ENCODE measurements around the gene NSFL1C. TPM values are rescaled to one million over a fixed set of nuclear protein-coding genes. Genes with fewer than 3 reads are reported as not detected.
A peak's percentile ranks its signal among the peaks of the same experiment; 100 is the strongest.

The NSFL1C gene
- total and polyA plus RNA-seq, 9 of the 15 experiments (the other 6 are each of a cell fraction or from before 2014, with no cell fraction given): 20.8 to 119 (median 47.0) TPM

DNA sequence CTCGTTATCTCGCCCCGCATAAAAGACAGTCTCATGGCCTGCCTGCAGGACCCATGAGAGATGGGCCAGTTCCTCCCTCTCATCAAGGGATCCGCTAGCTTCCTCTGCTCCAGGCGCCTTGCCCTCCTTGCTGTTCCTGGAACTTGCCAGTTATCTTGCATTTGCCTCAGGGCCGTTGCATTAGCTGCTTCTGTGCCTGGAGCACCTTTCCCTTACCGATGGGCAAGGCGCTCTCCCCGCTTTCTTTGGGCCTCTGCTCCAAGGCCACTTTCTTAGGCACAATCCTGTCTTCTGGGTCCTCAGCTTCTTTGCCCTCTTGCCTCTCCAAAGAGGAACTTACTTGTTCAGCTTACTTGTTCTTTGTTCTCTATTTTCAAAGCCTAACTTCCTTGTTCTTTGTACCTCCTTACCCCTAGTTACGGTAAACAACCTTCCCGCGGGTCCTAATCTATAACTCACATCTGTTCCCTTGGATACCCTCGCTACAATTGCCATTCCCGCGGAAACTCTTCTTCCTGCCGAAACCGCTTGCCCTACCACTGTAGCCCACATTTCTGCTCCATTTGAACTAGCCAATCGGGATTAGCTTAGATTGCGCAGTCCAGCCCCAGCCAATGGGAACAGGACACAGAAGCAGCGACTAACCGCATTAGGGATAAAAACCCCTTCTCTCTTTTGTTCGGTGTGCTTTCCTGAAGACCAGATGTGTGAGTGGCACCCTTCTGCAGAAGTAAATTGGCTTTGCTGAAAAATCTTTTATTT, 887 bp upstream of the NSFL1C start (continued):
- TF ChIP-seq, protein P1, sequence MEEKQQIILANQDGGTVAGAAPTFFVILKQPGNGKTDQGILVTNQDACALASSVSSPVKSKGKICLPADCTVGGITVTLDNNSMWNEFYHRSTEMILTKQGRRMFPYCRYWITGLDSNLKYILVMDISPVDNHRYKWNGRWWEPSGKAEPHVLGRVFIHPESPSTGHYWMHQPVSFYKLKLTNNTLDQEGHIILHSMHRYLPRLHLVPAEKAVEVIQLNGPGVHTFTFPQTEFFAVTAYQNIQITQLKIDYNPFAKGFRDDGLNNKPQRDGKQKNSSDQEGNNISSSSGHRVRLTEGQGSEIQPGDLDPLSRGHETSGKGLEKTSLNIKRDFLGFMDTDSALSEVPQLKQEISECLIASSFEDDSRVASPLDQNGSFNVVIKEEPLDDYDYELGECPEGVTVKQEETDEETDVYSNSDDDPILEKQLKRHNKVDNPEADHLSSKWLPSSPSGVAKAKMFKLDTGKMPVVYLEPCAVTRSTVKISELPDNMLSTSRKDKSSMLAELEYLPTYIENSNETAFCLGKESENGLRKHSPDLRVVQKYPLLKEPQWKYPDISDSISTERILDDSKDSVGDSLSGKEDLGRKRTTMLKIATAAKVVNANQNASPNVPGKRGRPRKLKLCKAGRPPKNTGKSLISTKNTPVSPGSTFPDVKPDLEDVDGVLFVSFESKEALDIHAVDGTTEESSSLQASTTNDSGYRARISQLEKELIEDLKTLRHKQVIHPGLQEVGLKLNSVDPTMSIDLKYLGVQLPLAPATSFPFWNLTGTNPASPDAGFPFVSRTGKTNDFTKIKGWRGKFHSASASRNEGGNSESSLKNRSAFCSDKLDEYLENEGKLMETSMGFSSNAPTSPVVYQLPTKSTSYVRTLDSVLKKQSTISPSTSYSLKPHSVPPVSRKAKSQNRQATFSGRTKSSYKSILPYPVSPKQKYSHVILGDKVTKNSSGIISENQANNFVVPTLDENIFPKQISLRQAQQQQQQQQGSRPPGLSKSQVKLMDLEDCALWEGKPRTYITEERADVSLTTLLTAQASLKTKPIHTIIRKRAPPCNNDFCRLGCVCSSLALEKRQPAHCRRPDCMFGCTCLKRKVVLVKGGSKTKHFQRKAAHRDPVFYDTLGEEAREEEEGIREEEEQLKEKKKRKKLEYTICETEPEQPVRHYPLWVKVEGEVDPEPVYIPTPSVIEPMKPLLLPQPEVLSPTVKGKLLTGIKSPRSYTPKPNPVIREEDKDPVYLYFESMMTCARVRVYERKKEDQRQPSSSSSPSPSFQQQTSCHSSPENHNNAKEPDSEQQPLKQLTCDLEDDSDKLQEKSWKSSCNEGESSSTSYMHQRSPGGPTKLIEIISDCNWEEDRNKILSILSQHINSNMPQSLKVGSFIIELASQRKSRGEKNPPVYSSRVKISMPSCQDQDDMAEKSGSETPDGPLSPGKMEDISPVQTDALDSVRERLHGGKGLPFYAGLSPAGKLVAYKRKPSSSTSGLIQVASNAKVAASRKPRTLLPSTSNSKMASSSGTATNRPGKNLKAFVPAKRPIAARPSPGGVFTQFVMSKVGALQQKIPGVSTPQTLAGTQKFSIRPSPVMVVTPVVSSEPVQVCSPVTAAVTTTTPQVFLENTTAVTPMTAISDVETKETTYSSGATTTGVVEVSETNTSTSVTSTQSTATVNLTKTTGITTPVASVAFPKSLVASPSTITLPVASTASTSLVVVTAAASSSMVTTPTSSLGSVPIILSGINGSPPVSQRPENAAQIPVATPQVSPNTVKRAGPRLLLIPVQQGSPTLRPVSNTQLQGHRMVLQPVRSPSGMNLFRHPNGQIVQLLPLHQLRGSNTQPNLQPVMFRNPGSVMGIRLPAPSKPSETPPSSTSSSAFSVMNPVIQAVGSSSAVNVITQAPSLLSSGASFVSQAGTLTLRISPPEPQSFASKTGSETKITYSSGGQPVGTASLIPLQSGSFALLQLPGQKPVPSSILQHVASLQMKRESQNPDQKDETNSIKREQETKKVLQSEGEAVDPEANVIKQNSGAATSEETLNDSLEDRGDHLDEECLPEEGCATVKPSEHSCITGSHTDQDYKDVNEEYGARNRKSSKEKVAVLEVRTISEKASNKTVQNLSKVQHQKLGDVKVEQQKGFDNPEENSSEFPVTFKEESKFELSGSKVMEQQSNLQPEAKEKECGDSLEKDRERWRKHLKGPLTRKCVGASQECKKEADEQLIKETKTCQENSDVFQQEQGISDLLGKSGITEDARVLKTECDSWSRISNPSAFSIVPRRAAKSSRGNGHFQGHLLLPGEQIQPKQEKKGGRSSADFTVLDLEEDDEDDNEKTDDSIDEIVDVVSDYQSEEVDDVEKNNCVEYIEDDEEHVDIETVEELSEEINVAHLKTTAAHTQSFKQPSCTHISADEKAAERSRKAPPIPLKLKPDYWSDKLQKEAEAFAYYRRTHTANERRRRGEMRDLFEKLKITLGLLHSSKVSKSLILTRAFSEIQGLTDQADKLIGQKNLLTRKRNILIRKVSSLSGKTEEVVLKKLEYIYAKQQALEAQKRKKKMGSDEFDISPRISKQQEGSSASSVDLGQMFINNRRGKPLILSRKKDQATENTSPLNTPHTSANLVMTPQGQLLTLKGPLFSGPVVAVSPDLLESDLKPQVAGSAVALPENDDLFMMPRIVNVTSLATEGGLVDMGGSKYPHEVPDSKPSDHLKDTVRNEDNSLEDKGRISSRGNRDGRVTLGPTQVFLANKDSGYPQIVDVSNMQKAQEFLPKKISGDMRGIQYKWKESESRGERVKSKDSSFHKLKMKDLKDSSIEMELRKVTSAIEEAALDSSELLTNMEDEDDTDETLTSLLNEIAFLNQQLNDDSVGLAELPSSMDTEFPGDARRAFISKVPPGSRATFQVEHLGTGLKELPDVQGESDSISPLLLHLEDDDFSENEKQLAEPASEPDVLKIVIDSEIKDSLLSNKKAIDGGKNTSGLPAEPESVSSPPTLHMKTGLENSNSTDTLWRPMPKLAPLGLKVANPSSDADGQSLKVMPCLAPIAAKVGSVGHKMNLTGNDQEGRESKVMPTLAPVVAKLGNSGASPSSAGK (IDR thresholded peaks at IDR 0.05): peak; percentile 66
- peak; percentile 69 for TF ChIP-seq FOS (IDR thresholded peaks at IDR 0.05; ENCODE audit: extremely low read depth, insufficient read length)
- TF ChIP-seq HNRNPLL (IDR thresholded peaks at IDR 0.05; ENCODE audit: low read depth, low read length, poor library complexity, severe bottlenecking): peak; percentile 25
- no peak for TF ChIP-seq RHOXF2B (CRISPR knock-in tag; conservative IDR thresholded peaks at IDR 0.05)
- TF ChIP-seq, protein P2, sequence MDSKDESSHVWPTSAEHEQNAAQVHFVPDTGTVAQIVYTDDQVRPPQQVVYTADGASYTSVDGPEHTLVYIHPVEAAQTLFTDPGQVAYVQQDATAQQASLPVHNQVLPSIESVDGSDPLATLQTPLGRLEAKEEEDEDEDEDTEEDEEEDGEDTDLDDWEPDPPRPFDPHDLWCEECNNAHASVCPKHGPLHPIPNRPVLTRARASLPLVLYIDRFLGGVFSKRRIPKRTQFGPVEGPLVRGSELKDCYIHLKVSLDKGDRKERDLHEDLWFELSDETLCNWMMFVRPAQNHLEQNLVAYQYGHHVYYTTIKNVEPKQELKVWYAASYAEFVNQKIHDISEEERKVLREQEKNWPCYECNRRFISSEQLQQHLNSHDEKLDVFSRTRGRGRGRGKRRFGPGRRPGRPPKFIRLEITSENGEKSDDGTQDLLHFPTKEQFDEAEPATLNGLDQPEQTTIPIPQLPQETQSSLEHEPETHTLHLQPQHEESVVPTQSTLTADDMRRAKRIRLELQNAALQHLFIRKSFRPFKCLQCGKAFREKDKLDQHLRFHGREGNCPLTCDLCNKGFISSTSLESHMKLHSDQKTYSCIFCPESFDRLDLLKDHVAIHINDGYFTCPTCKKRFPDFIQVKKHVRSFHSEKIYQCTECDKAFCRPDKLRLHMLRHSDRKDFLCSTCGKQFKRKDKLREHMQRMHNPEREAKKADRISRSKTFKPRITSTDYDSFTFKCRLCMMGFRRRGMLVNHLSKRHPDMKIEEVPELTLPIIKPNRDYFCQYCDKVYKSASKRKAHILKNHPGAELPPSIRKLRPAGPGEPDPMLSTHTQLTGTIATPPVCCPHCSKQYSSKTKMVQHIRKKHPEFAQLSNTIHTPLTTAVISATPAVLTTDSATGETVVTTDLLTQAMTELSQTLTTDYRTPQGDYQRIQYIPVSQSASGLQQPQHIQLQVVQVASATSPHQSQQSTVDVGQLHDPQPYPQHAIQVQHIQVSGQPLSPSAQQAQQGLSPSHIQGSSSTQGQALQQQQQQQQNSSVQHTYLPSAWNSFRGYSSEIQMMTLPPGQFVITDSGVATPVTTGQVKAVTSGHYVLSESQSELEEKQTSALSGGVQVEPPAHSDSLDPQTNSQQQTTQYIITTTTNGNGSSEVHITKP (IDR thresholded peaks at IDR 0.05; ENCODE audit: partially characterized antibody): peak; percentile 31
- peak; percentile 17; the same call in 1 of the 2 replicates for TF ChIP-seq POLR2G (IDR thresholded peaks at IDR 0.05; ENCODE audit: low read depth, low read length)
- TF ChIP-seq CXXC5 (CRISPR knock-in tag; IDR thresholded peaks at IDR 0.05): peak; percentile 95
- TF ChIP-seq C11orf30 (IDR thresholded peaks at IDR 0.05; ENCODE audit: low read depth): 0 out of 2 replicates have a peak, but pooled peaks have one; percentile 4
- 0 out of 2 replicates have a peak, but pooled peaks have one; percentile 23 for TF ChIP-seq TAL1 (IDR thresholded peaks at IDR 0.05)
- TF ChIP-seq TRIM24 (IDR thresholded peaks at IDR 0.05): peak in 1 of 2 experiments; percentile 53; a peak in 2 of 4 replicates
